ENCODE measurements around the gene U2AF1L4.

DNA sequence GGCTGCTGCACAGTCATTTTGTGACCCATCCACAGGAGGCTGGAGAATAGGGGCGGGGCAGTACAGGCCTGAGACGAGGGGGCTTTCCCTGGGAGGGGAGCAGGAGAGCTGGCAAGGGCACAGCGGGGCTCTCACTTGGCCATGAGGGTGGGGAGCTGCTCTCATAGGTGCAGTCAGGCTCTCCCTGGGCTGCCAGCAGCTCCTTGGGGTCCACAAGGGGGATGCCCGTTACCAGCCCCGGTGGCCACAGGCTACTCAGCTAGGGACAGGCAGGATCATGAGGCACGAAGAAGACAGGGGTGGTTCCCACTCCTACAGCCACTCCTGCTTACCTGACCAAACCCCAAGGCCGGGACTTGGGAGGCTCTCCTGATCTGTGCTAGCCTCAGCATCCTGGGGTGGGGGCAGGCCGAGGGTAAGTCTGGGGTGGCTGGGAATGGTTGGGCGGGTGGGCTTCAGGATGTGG, 46.6 kb upstream of the U2AF1L4 start:
- no peak for TF ChIP-seq CTCF (IDR thresholded peaks at IDR 0.05; ENCODE audit: low read depth, low read length, poor library complexity, severe bottlenecking)
- TF ChIP-seq EZH2phosphoT487 (IDR thresholded peaks at IDR 0.05; ENCODE audit: borderline replicate concordance, low read length): no peak
